AG04449 (cell line): ENCODE measurements around the gene CACNA1G.

ENCODE experiments used
- CTCF ChIA-PET: fragments of 350-600 bp; formaldehyde crosslinking; extraction: SDS; loops from one replicate; lab custom pipeline; 2021; ENCODE audit warnings: antibody characterized with exemption; lab: Yijun Ruan, JAX
- POLR2A ChIA-PET: fragments of 400-600, 350-600 bp; formaldehyde crosslinking; extraction: SDS; loops from one replicate; lab custom pipeline; 2020; ENCODE audit warnings: antibody characterized with exemption, inconsistent platforms; lab: Yijun Ruan, JAX
- DNase-seq: peaks from one replicate; pipeline ENCODE4 v3.0.0-alpha.2; 2010; ENCODE audit warnings: low read depth, low spot score
- H3K4me3 ChIP-seq: 2 replicates; pipeline ENCODE4 v1.5.1; 2011; ENCODE audit warnings: low read depth, mild to moderate bottlenecking, control low read depth, low read length
- CTCF ChIP-seq: IDR thresholded peaks from one replicate; pipeline ENCODE4 v1.5.1; 2011; ENCODE audit warnings: mild to moderate bottlenecking, moderate library complexity, low read length, control low read depth, inconsistent platforms; ENCODE audit not compliant: insufficient read depth; ENCODE audit errors: missing control alignments

CACNA1G gene

GRCh38 chr17:50521514-50521913 is 39.0 kb upstream of the CACNA1G start:
- DNase-seq: no peak
- ChIA-PET CTCF (interaction anchor here (0.9 to 1.2 kb wide), 4 partner anchors 10 to 42 kb away, joined by 3 to 6 read pairs (median 4); partner anchors contain the start of genes EPN3 and RSAD1), POLR2A (no interaction called here)
- H3K4me3 ChIP-seq: no peak overlapping the region
- no peak for TF ChIP-seq CTCF

GRCh38 chr17:50522766-50523165 is 37.7 kb upstream of the CACNA1G start:
- POLR2A ChIA-PET: no interaction called here

GRCh38 chr17:50523208-50523607 is 37.3 kb upstream of the CACNA1G start:
- DNase-seq: no peak

More at GRCh38 chr17:50522766-50523165, 37.7 kb upstream of the CACNA1G start:
- H3K4me3 ChIP-seq: no peak overlapping the region
- CTCF ChIA-PET: no interaction called here
- no peak for DNase-seq
- no peak for TF ChIP-seq CTCF

GRCh38 chr17:50524838-50525237 is 35.7 kb upstream of the CACNA1G start:
- ChIA-PET CTCF (interaction anchor here (1.1 to 1.5 kb wide), 2 partner anchors 9 to 22 kb away, joined by 3 to 4 read pairs; partner anchors contain the start of gene SPATA20), POLR2A (interaction anchor here (0.7 kb wide), 1 partner anchor 127 kb away, joined by 3 read pairs; no protein-coding TSS in a partner anchor)
- H3K4me3 ChIP-seq: no peak overlapping the region
- no peak for DNase-seq
- TF ChIP-seq CTCF: no peak

More at GRCh38 chr17:50523208-50523607, 37.3 kb upstream of the CACNA1G start:
- ChIA-PET POLR2A (no interaction called here), CTCF (no interaction called here)
- no peak overlapping the region for H3K4me3 ChIP-seq
- TF ChIP-seq CTCF: no peak

- no peak for TF ChIP-seq CTCF
- ChIA-PET CTCF (interaction anchor here (1.3 to 1.6 kb wide), 4 partner anchors 9 to 44 kb away, joined by 3 to 4 read pairs (median 3); partner anchors contain the start of gene SPATA20), POLR2A (no interaction called here)
- DNase-seq: no peak
- H3K4me3 ChIP-seq: no peak overlapping the region
Measured at GRCh38 chr17:50527155-50527762, 33.3 kb upstream of the CACNA1G start.

- DNase-seq: no peak
- no peak overlapping the region for H3K4me3 ChIP-seq
- ChIA-PET CTCF (interaction anchor here (1.3 to 1.6 kb wide), 4 partner anchors 9 to 45 kb away, joined by 3 to 4 read pairs (median 3); partner anchors contain the start of gene SPATA20), POLR2A (no interaction called here)
- no peak for TF ChIP-seq CTCF
Measured at GRCh38 chr17:50527949-50528474, 32.5 kb upstream of the CACNA1G start.
